Measurements from ENCODE around the gene CPN2.

The CPN2 gene

DNA sequence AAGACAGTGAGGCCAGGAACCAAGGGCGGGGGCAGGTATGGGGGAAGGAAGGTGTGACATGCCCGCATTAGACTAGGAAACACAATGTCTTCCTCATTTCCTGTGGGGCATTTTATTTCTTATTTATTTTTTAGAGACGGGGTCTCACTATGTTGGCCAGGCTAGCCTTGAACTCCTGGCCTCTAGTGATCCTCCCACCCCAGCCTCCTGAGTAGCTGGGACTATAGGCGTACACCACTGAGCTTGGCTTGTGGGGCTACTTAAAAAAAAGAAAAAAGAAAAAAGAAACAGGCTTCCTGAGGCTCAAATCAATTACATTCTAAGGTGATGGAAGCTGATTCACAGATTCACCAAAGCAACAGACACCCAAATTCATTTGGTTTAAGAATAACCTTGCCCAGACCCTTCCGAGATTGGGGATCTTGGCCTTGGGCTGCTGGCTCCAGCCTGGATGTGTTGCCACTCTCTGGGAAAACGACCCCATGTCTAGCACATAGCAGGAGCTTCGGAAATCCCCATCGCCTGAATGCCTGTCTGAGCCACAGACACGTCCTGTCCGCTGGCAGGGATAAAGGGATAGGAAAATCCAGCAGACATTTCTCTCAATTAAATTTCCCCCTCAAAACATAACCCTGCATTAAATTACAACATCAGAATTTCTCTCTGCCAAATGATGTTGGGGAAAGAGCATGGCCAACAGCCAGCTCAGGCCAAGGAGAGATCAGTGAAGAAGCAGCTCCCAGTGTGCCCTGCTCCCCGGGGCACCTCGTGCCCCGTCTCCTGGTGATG lies 13.0 kb downstream of the CPN2 start:
- 86% methylated on average over 11 of the region's 13 CpGs for WGBS
- H3K4me3 ChIP-seq (ENCODE audit: insufficient read depth in 1 of 2, low read depth in 1 of 2, low read length in 2 of 2) = no peak overlapping the region
- no peak overlapping the region for H4K8ac ChIP-seq (ENCODE audit: low read length)

DNA sequence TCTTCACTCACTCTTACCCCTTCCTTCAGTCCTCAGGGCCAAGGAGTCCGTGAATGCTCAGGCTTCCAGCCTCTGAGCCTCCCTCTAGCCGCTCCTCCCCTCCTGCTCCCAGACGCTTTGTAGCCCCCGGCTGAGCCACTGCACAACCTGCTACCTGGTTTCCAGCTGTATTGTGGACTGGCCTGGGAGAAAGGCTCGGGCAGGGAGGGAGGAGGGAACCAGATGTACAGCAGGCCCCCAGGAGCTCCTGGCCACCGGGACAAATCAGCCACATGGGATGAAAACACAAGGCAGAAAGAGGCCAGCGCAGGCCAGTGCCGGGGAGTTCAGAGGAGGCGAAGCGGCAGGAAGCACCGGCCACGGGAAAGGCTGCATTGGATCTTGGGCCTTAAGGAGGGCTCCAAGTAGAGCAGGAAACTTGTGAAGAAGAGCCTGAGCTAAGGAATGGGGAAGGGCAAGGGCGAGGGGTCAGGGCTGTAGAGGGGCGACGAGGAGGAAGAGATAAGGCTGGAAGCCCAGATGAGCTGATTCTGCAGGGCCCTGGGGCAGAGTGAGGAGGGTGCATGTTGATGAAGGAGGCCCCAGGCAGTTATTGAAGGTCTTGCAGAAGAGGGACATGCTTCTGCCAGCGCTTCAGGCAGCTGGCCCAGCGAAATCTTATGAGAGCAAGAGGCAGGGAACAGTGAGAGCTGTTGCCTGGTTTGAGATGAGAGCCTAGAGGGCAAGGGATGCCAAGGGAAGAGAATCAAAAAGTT lies 14.3 kb downstream of the CPN2 start:
- no peak overlapping the region for H3K14ac ChIP-seq (ENCODE audit: low read length in 2 of 2)
- H3K23ac ChIP-seq (ENCODE audit: low read length in 2 of 2) = no peak overlapping the region
- WGBS = 69% methylated on average over 17 of the region's 17 CpGs
- no peak overlapping the region for H3K4ac ChIP-seq (ENCODE audit: low read depth in 1 of 2, low read length in 2 of 2)
- H3K27ac ChIP-seq (ENCODE audit: low read length, poor library complexity, severe bottlenecking) = no peak overlapping the region
- H2AFZ ChIP-seq (ENCODE audit: low read depth, low read length) = no peak overlapping the region
- H2BK5ac ChIP-seq (ENCODE audit: low read depth, low read length, poor library complexity, severe bottlenecking) = no peak overlapping the region
- no peaks in the 10 kb centered on the region for H3K36me3 ChIP-seq (ENCODE audit: control insufficient read depth in 1 of 2, insufficient read depth in 2 of 2, low read depth in 1 of 2, low read length in 2 of 2)
- H3K4me3 ChIP-seq (ENCODE audit: insufficient read depth in 1 of 2, low read depth in 1 of 2, low read length in 2 of 2) = no peak overlapping the region
- no peak for DNase-seq
- no peak overlapping the region for H2BK120ac ChIP-seq (ENCODE audit: low read depth, low read length)
- no peak overlapping the region for H3K4me2 ChIP-seq (ENCODE audit: low read length, poor library complexity, severe bottlenecking)
- no peak overlapping the region for H2BK15ac ChIP-seq (ENCODE audit: low read depth, poor library complexity, severe bottlenecking)
- H4K8ac ChIP-seq (ENCODE audit: low read length) = no peak overlapping the region
- H3K9ac ChIP-seq (ENCODE audit: low read length) = no peak overlapping the region
- H3K4me1 ChIP-seq (ENCODE audit: control insufficient read depth, insufficient read depth, low read depth, low read length) = peaks cover 7% of the 10 kb centered on the region
- H4K91ac ChIP-seq (ENCODE audit: low read length) = no peak overlapping the region
- no peak overlapping the region for H2AK5ac ChIP-seq (ENCODE audit: low read length, severe bottlenecking)
- H3K9me3 ChIP-seq (ENCODE audit: control insufficient read depth, low read length) = no peaks in the 10 kb centered on the region
- H3K79me1 ChIP-seq (replicated peaks; ENCODE audit: low read length, poor library complexity, severe bottlenecking) = no peaks in the 10 kb centered on the region
- peak overlapping the region in 1 of 2 experiments; percentile 43 for H2BK12ac ChIP-seq (ENCODE audit: low read length in 2 of 2)
- H3K27me3 ChIP-seq (ENCODE audit: control insufficient read depth in 1 of 2, insufficient read depth in 1 of 2, low read length in 2 of 2) = peaks cover 24 to 28% of the 10 kb centered on the region in 2 experiments
- H3K18ac ChIP-seq (ENCODE audit: low read depth in 1 of 2, low read length in 2 of 2) = peak overlapping the region in 1 of 2 experiments; percentile 38

More for the DNA sequence above, 13.0 kb downstream of the CPN2 start:
- Histone ChIP-seq H2BK15ac (ENCODE audit: low read depth, poor library complexity, severe bottlenecking) (no peak overlapping the region), H2AK5ac (ENCODE audit: low read length, severe bottlenecking) (no peak overlapping the region), H3K18ac (ENCODE audit: low read depth in 1 of 2, low read length in 2 of 2) (no peak overlapping the region), H3K27ac (ENCODE audit: low read length, poor library complexity, severe bottlenecking) (no peak overlapping the region), H3K23ac (ENCODE audit: low read length in 2 of 2) (no peak overlapping the region), H3K4me1 (ENCODE audit: control insufficient read depth, insufficient read depth, low read depth, low read length) (peaks cover 5% of the 10 kb centered on the region), H3K14ac (ENCODE audit: low read length in 2 of 2) (no peak overlapping the region), H2BK120ac (ENCODE audit: low read depth, low read length) (no peak overlapping the region), H2BK5ac (ENCODE audit: low read depth, low read length, poor library complexity, severe bottlenecking) (no peak overlapping the region), H3K27me3 (ENCODE audit: control insufficient read depth in 1 of 2, insufficient read depth in 1 of 2, low read length in 2 of 2) (peaks cover 36% of the 10 kb centered on the region in 2 experiments), H2AFZ (ENCODE audit: low read depth, low read length) (no peak overlapping the region), H3K36me3 (ENCODE audit: control insufficient read depth in 1 of 2, insufficient read depth in 2 of 2, low read depth in 1 of 2, low read length in 2 of 2) (no peaks in the 10 kb centered on the region), H3K4me2 (ENCODE audit: low read length, poor library complexity, severe bottlenecking) (no peak overlapping the region), H3K4ac (ENCODE audit: low read depth in 1 of 2, low read length in 2 of 2) (no peak overlapping the region), H3K9me3 (ENCODE audit: control insufficient read depth, low read length) (no peaks in the 10 kb centered on the region), H3K79me1 (replicated peaks; ENCODE audit: low read length, poor library complexity, severe bottlenecking) (no peaks in the 10 kb centered on the region), H4K91ac (ENCODE audit: low read length) (no peak overlapping the region), H3K9ac (ENCODE audit: low read length) (no peak overlapping the region), H2BK12ac (ENCODE audit: low read length in 2 of 2) (no peak overlapping the region)
- peak; percentile 28 for DNase-seq

DNA sequence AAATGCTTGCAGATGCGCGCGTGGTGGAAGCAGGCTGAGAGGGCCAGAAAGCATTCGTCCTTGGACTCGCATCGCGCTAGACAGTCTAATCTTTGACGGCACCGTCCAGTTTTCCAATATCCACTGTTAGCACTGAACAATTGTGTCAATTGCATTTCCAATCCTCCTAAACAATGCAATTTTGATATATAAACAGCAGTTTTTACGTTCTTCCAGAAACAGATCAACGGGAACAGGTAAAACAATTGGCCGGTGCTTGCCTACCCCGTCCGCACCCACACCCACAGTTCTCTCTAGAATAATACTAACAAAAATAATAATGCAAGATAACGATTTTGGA lies 17.2 kb downstream of the CPN2 start:
- Histone ChIP-seq H3K9ac (ENCODE audit: low read length) (no peak overlapping the region), H3K23ac (ENCODE audit: low read length in 2 of 2) (no peak overlapping the region), H2AK5ac (ENCODE audit: low read length, severe bottlenecking) (no peak overlapping the region), H3K4ac (ENCODE audit: low read depth in 1 of 2, low read length in 2 of 2) (no peak overlapping the region), H2BK15ac (ENCODE audit: low read depth, poor library complexity, severe bottlenecking) (no peak overlapping the region), H3K18ac (ENCODE audit: low read depth in 1 of 2, low read length in 2 of 2) (no peak overlapping the region), H3K4me2 (ENCODE audit: low read length, poor library complexity, severe bottlenecking) (no peak overlapping the region), H3K4me1 (ENCODE audit: control insufficient read depth, insufficient read depth, low read depth, low read length) (peaks cover 15% of the 10 kb centered on the region), H3K14ac (ENCODE audit: low read length in 2 of 2) (no peak overlapping the region), H3K27ac (ENCODE audit: low read length, poor library complexity, severe bottlenecking) (no peak overlapping the region), H4K8ac (ENCODE audit: low read length) (no peak overlapping the region), H3K36me3 (ENCODE audit: control insufficient read depth in 1 of 2, insufficient read depth in 2 of 2, low read depth in 1 of 2, low read length in 2 of 2) (no peaks in the 10 kb centered on the region), H3K4me3 (ENCODE audit: insufficient read depth in 1 of 2, low read depth in 1 of 2, low read length in 2 of 2) (peak overlapping the region in 1 of 2 experiments; percentile 78), H3K79me1 (replicated peaks; ENCODE audit: low read length, poor library complexity, severe bottlenecking) (no peaks in the 10 kb centered on the region), H2AFZ (ENCODE audit: low read depth, low read length) (no peak overlapping the region), H2BK12ac (ENCODE audit: low read length in 2 of 2) (no peak overlapping the region), H2BK120ac (ENCODE audit: low read depth, low read length) (no peak overlapping the region), H2BK5ac (ENCODE audit: low read depth, low read length, poor library complexity, severe bottlenecking) (no peak overlapping the region), H3K27me3 (ENCODE audit: control insufficient read depth in 1 of 2, insufficient read depth in 1 of 2, low read length in 2 of 2) (peaks cover 18 to 19% of the 10 kb centered on the region in 2 experiments), H3K9me3 (ENCODE audit: control insufficient read depth, low read length) (no peaks in the 10 kb centered on the region), H4K91ac (ENCODE audit: low read length) (no peak overlapping the region)
- 16% methylated on average over 11 of the region's 15 CpGs for WGBS
- no peak for DNase-seq

Data from mesenchymal stem cell (in vitro differentiated cells and primary cell).